T-helper 9 cell (primary cell): ENCODE measurements around the gene RBBP4.
"Not testable (repeated sequence)": the region's sequence is repeated elsewhere in the genome, so short reads cannot be mapped to it uniquely, and the experiment has no call there.

ENCODE experiments used
- DNase-seq: peaks from one replicate; pipeline ENCODE4 v3.0.0-alpha.2; 2020

RBBP4 gene

GRCh38 chr1:32695098-32695904, 44.3 kb downstream of the RBBP4 start:
- no peak for DNase-seq

GRCh38 chr1:32696041-32696440, 45.0 kb downstream of the RBBP4 start:
- DNase-seq, result no peak

- not testable (repeated sequence) for DNase-seq
These were observed 46.0 kb downstream of the RBBP4 start for GRCh38 chr1:32696996-32697395.

GRCh38 chr1:32701421-32701911, 50.5 kb downstream of the RBBP4 start:
- no peak for DNase-seq

GRCh38 chr1:32701951-32702598, 51.1 kb downstream of the RBBP4 start:
- DNase-seq, result no peak

- no peak for DNase-seq
These were observed 51.8 kb downstream of the RBBP4 start, which contains the start of gene SYNC for GRCh38 chr1:32702599-32703478. Gene SYNC, minus strand, starts transcription at chr1:32702770. Its CDS starts 110 bp downstream, at chr1:32702660.

GRCh38 chr1:32703479-32704291, 52.7 kb downstream of the RBBP4 start:
- DNase-seq, result no peak

- no peak for DNase-seq
These were observed 54.5 kb downstream of the RBBP4 start for GRCh38 chr1:32705516-32705915.

- DNase-seq, result no peak
These were observed 55.5 kb downstream of the RBBP4 start for GRCh38 chr1:32706491-32706890.

- no peak for DNase-seq
These were observed 58.1 kb downstream of the RBBP4 start for GRCh38 chr1:32709075-32709474.

- DNase-seq, result no peak
These were observed 58.5 kb downstream of the RBBP4 start for GRCh38 chr1:32709476-32709875.

- not testable (repeated sequence) for DNase-seq
These were observed 60.2 kb downstream of the RBBP4 start for GRCh38 chr1:32711221-32711620.

GRCh38 chr1:32713081-32713480, 62.1 kb downstream of the RBBP4 start:
- no peak for DNase-seq

GRCh38 chr1:32714277-32714676, 63.3 kb downstream of the RBBP4 start:
- no peak for DNase-seq

- no peak for DNase-seq
These were observed 64.9 kb downstream of the RBBP4 start for GRCh38 chr1:32715901-32716311.

- no peak for DNase-seq
These were observed 65.5 kb downstream of the RBBP4 start for GRCh38 chr1:32716312-32717148.

GRCh38 chr1:32717503-32717902, 66.5 kb downstream of the RBBP4 start:
- no peak for DNase-seq

GRCh38 chr1:32718036-32718435, 67.0 kb downstream of the RBBP4 start:
- no peak for DNase-seq

GRCh38 chr1:32718527-32718926, 67.5 kb downstream of the RBBP4 start:
- no peak for DNase-seq

GRCh38 chr1:32719681-32720275, 68.8 kb downstream of the RBBP4 start:
- DNase-seq, result no peak
